IMR-90 (cell line): Measurements from ENCODE around the gene CIZ1. TPM values are rescaled to one million over a fixed set of nuclear protein-coding genes. Genes with fewer than 3 reads are reported as not detected.

Source experiments
- ATAC-seq: fragments of 200-7000 bp; cut with Tn5 transposase; 2 replicates; pipeline ENCODE4 v1.9.1; 2020; ENCODE audit warnings: low read depth, mild to moderate bottlenecking, moderate library complexity
- BruUV-seq: library from RNA; stranded (reverse); fragments of 400-500 nt; replicated peaks from 2 replicates; lab custom pipeline; 2021; lab: Mats Ljungman, UMichigan
- CTCF ChIA-PET: fragments of 300-600 bp; formaldehyde crosslinking; extraction: SDS; loops from one replicate; lab custom pipeline; 2021; ENCODE audit warnings: antibody characterized with exemption; lab: Yijun Ruan, JAX
- POLR2A ChIA-PET: fragments of 300-600 bp; sonication (Branson Sonifier 250); formaldehyde crosslinking; loops from one replicate; lab custom pipeline; 2022; ENCODE audit warnings: antibody characterized with exemption; ENCODE audit not compliant: unreplicated experiment; lab: Charles Lee
- DNase-seq: peaks from one replicate; pipeline ENCODE4 v3.0.0; 2013
- H2AFZ ChIP-seq: replicated peaks from 2 replicates; pipeline ENCODE3; 2013; ENCODE audit warnings: low read length, mild to moderate bottlenecking; ENCODE audit not compliant: poor library complexity
- H2AK5ac ChIP-seq: 2 replicates; pipeline ENCODE4 v1.6.1; 2013; ENCODE audit warnings: low read depth, low read length, inconsistent platforms
- H2AK9ac ChIP-seq: replicated peaks from 2 replicates; pipeline ENCODE3; 2013; ENCODE audit warnings: mild to moderate bottlenecking, low read depth, low read length, moderate library complexity; ENCODE audit not compliant: poor library complexity
- H2BK120ac ChIP-seq: 2 replicates; pipeline ENCODE4 v1.6.1; 2013; ENCODE audit warnings: low read depth, low read length, inconsistent platforms
- H2BK15ac ChIP-seq: 3 replicates; pipeline ENCODE4 v1.6.1; 2013; ENCODE audit warnings: low read depth, low read length, inconsistent platforms
- H2BK20ac ChIP-seq: 2 replicates; pipeline ENCODE4 v1.6.1; 2013; ENCODE audit warnings: low read depth, mild to moderate bottlenecking, inconsistent platforms, low read length, moderate library complexity
- H2BK5ac ChIP-seq: 2 replicates; pipeline ENCODE4 v1.6.1; 2013; ENCODE audit warnings: mild to moderate bottlenecking, low read depth, low read length, inconsistent platforms; ENCODE audit not compliant: poor library complexity, severe bottlenecking
- H3K14ac ChIP-seq: replicated peaks from 2 replicates; pipeline ENCODE4 v1.6.1; 2013; ENCODE audit warnings: low read depth, low read length, inconsistent platforms
- H3K18ac ChIP-seq: 2 replicates; pipeline ENCODE4 v1.6.1; 2013; ENCODE audit warnings: low read depth, low read length, control low read depth
- H3K23ac ChIP-seq: 2 replicates; pipeline ENCODE4 v1.6.1; 2013; ENCODE audit warnings: low read depth, low read length, inconsistent platforms
- H3K27ac ChIP-seq: 2 replicates; pipeline ENCODE4 v1.5.1; 2013; ENCODE audit warnings: mild to moderate bottlenecking, control low read depth, low read length; ENCODE audit not compliant: insufficient read depth
- H3K27me3 ChIP-seq: 2 replicates; pipeline ENCODE4 v1.6.1; 2013; ENCODE audit warnings: low read length; ENCODE audit not compliant: control insufficient read depth, insufficient read depth
- H3K36me3 ChIP-seq: 2 replicates; pipeline ENCODE4 v1.6.1; 2013; ENCODE audit warnings: low read length, mixed read lengths; ENCODE audit not compliant: control insufficient read depth, insufficient read depth
- H3K4ac ChIP-seq: 2 replicates; pipeline ENCODE4 v1.6.1; 2013; ENCODE audit warnings: low read depth, low read length, inconsistent platforms
- H3K4me1 ChIP-seq: 2 replicates; pipeline ENCODE4 v1.6.1; 2013; ENCODE audit warnings: low read length, mixed read lengths; ENCODE audit not compliant: control insufficient read depth, insufficient read depth
- H3K4me2 ChIP-seq: 2 replicates; pipeline ENCODE4 v1.6.1; 2013; ENCODE audit warnings: low read depth, mild to moderate bottlenecking, control low read depth, low read length, moderate library complexity
- H3K4me3 ChIP-seq: 2 replicates; pipeline ENCODE4 v1.5.1; 2013; ENCODE audit warnings: low read depth, mild to moderate bottlenecking, control low read depth, low read length, moderate library complexity; ENCODE audit not compliant: insufficient read depth
- H3K56ac ChIP-seq: 2 replicates; pipeline ENCODE4 v1.6.1; 2013; ENCODE audit warnings: low read length, inconsistent platforms; ENCODE audit not compliant: insufficient read depth; ENCODE audit errors: extremely low read depth
- H3K79me1 ChIP-seq, 2 experiments: 2 replicates each; pipeline ENCODE4 v1.6.1; 2013; ENCODE audit warnings: low read length in 2 of 2, inconsistent platforms in 1 of 2, low read depth in 1 of 2
- H3K9ac ChIP-seq: 2 replicates; pipeline ENCODE4 v1.6.1; 2013; ENCODE audit warnings: low read depth, low read length, control low read depth
- H3K9me1 ChIP-seq: 2 replicates; pipeline ENCODE4 v1.6.1; 2013; ENCODE audit warnings: low read length, inconsistent platforms; ENCODE audit not compliant: insufficient read depth
- H3K9me3 ChIP-seq: 2 replicates; pipeline ENCODE4 v1.6.1; 2013; ENCODE audit warnings: low read length; ENCODE audit not compliant: control insufficient read depth, insufficient read depth
- H4K20me1 ChIP-seq: 2 replicates; pipeline ENCODE4 v1.6.1; 2013; ENCODE audit warnings: low read length, inconsistent platforms; ENCODE audit not compliant: insufficient read depth
- H4K5ac ChIP-seq: 2 replicates; pipeline ENCODE4 v1.6.1; 2013; ENCODE audit warnings: mild to moderate bottlenecking, low read depth, low read length, control low read depth
- H4K8ac ChIP-seq, 2 experiments: 2 replicates each; pipeline ENCODE4 v1.6.1; 2013; ENCODE audit warnings: low read depth in 2 of 2, low read length in 2 of 2, control low read depth in 1 of 2, inconsistent platforms in 1 of 2
- H4K91ac ChIP-seq: 2 replicates; pipeline ENCODE4 v1.6.1; 2013; ENCODE audit warnings: low read depth, low read length, inconsistent platforms; ENCODE audit not compliant: insufficient read depth
- CEBPB ChIP-seq: IDR thresholded peaks from 2 replicates; pipeline ENCODE4 v1.6.1; 2012; ENCODE audit warnings: low read depth, low read length, improper control_type of control experiment
- CHD1 ChIP-seq: IDR thresholded peaks from 2 replicates; pipeline ENCODE4 v1.6.1; 2012; ENCODE audit warnings: low read depth, low read length, improper control_type of control experiment
- FOS ChIP-seq: fragments of 150-350 bp; IDR thresholded peaks from 2 replicates; pipeline ENCODE4 v1.6.1; 2016; ENCODE audit warnings: low read depth, low read length
- MAFK ChIP-seq: IDR thresholded peaks from 2 replicates; pipeline ENCODE4 v1.6.1; 2012; ENCODE audit warnings: low read depth, low read length, improper control_type of control experiment
- MAZ ChIP-seq: IDR thresholded peaks from 2 replicates; pipeline ENCODE4 v1.6.1; 2012; ENCODE audit warnings: low read depth, mild to moderate bottlenecking, low read length, improper control_type of control experiment, moderate library complexity, borderline replicate concordance
- MXI1 ChIP-seq: IDR thresholded peaks from 2 replicates; pipeline ENCODE4 v1.6.1; 2012; ENCODE audit warnings: low read depth, mild to moderate bottlenecking, low read length, moderate library complexity, borderline replicate concordance
- NFE2L2 ChIP-seq: fragments of 150-350 bp; IDR thresholded peaks from 2 replicates; pipeline ENCODE4 v1.6.1; 2016; ENCODE audit warnings: low read depth, mild to moderate bottlenecking, low read length
- POLR2A ChIP-seq: IDR thresholded peaks from 2 replicates; pipeline ENCODE4 v1.6.1; 2012; ENCODE audit warnings: mild to moderate bottlenecking, low read depth, low read length
- RAD21 ChIP-seq: IDR thresholded peaks from 2 replicates; pipeline ENCODE4 v1.6.1; 2012; ENCODE audit warnings: low read length, improper control_type of control experiment
- RCOR1 ChIP-seq: IDR thresholded peaks from 2 replicates; pipeline ENCODE4 v1.6.1; 2012; ENCODE audit warnings: mild to moderate bottlenecking, low read length, improper control_type of control experiment; ENCODE audit not compliant: insufficient replicate concordance
- SMC3 ChIP-seq: fragments of 150-350 bp; IDR thresholded peaks from 2 replicates; pipeline ENCODE4 v1.6.1; 2016; ENCODE audit warnings: low read depth, mild to moderate bottlenecking, antibody characterized with exemption, low read length, moderate library complexity
- WGBS, 2 experiments: methylation state at CpG; one replicate each; pipeline versions ENCODE4 v1.1.5 to v1.1.7; 2013; ENCODE audit warnings: missing lambda C conversion rate in 2 of 2; ENCODE audit not compliant: insufficient read length in 1 of 2; ENCODE audit errors: extremely low coverage in 2 of 2; 5-methylcytosine and 5-hydroxymethylcytosine counted together
- dilution Hi-C: fragments of 300-500 bp; cut with HindIII; formaldehyde crosslinking; loops from one replicate; pipeline ENCODE4 v1.14.3; 2018; ENCODE audit warnings: low sequenced_read_pairs; ENCODE audit not compliant: unreplicated experiment
- in situ Hi-C: fragments of 300-500 bp; cut with MboI; formaldehyde crosslinking; loops from 3 replicates; pipeline ENCODE4 v1.14.3; 2019; ENCODE audit warnings: low sequenced_read_pairs, inconsistent platforms, mixed read lengths
- intact Hi-C: fragments of 100-400 bp; cut with micrococcal nuclease; formaldehyde crosslinking; loops from 2 replicates; pipeline ENCODE4 v1.10.0; 2022
- polyA plus RNA-seq, 3 experiments: library from polyadenylated mRNA; depleted of rRNA; stranded (reverse); fragments of >200 nt; gene quantifications; 2 replicates each; pipeline ENCODE4 v1.2.3, GENCODE V29; 2012; ENCODE audit warnings: low replicate concordance in 1 of 3
- total RNA-seq: library from RNA; depleted of rRNA; stranded (reverse); fragments of >200 nt; gene quantifications from 2 replicates; pipeline ENCODE4 v1.2.3, GENCODE V29; 2012
- TF ChIP-seq, protein P1 (sequence below): fragments of 150-350 bp; IDR thresholded peaks from 2 replicates; pipeline ENCODE4 v1.6.1; 2017; ENCODE audit warnings: mild to moderate bottlenecking, antibody characterized with exemption, low read length, low read depth
- TF ChIP-seq, protein P2 (sequence below): conservative IDR thresholded peaks from 2 replicates; pipeline ENCODE4 v1.5.1; 2012; ENCODE audit warnings: mild to moderate bottlenecking, low read depth, low read length, improper control_type of control experiment
- TF ChIP-seq, protein P3 (sequence below): fragments of 150-350 bp; IDR thresholded peaks from 2 replicates; pipeline ENCODE4 v1.6.1; 2016; ENCODE audit warnings: low read depth, mild to moderate bottlenecking, low read length, moderate library complexity, borderline replicate concordance

Gene CIZ1
- total and polyA plus RNA-seq, 2 of the 4 experiments (the other 2 are of a cell fraction) = 13.8 to 51.9 TPM

DNA sequence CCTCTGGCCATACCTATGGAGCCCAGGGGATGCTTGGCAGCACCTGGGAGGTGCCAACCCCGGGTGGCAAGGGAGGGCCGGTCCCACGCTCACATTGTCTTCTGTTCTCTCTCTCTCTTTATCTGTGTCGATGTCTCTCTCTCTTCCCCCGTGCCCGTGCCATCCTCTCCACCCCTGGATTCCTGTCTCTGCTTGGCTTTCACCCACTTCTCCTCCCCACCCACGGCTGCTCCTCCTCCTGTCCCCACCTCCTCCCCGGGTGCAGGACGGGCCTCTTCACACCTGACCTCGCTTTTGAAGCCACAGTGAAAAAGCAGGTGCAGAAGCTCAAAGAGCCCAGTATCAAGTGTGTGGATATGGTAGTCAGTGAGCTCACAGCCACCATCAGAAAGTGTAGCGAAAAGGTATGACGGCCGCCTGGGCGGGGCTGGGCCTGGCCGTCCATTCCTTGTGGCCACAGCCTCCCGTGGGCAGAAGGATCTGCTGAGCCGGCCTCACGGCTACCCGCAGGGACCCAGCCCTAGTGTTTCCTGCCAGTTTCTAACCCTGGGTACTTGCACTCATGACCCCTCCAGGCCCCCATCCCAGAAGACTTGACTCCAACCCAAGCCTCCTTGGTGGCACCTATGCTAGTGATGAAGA lies 34.5 kb upstream of the CIZ1 start:
- Histone ChIP-seq H3K14ac (no peak overlapping the region), H3K27ac (no peak overlapping the region), H3K56ac (no peak overlapping the region), H2BK5ac (no peak overlapping the region), H3K18ac (no peak overlapping the region), H2AK5ac (0 out of 2 replicates have a peak overlapping the region, but pooled peaks have one; percentile 24), H3K4me3 (no peak overlapping the region), H4K20me1 (no peaks in the 10 kb centered on the region), H3K27me3 (no peaks in the 10 kb centered on the region), H3K4me1 (no peaks in the 10 kb centered on the region), H3K9me1 (no peaks in the 10 kb centered on the region), H2AK9ac (no peak overlapping the region), H3K23ac (no peak overlapping the region), H2BK120ac (no peak overlapping the region), H2BK20ac (no peak overlapping the region), H4K8ac (no peak overlapping the region), H4K91ac (no peak overlapping the region), H3K4ac (no peak overlapping the region), H2AFZ (no peak overlapping the region), H3K4me2 (no peak overlapping the region), H3K79me1 (no peaks in the 10 kb centered on the region), H3K9me3 (no peaks in the 10 kb centered on the region), H2BK15ac (no peak overlapping the region), H3K36me3 (0 out of 2 replicates have a peak, but pooled peaks cover 2% of the 10 kb centered on the region), H4K5ac (no peak overlapping the region), H3K9ac (no peak overlapping the region)
- CTCF ChIA-PET = no interaction called here
- dilution Hi-C loops = no loop called here
- TF ChIP-seq, protein P1, sequence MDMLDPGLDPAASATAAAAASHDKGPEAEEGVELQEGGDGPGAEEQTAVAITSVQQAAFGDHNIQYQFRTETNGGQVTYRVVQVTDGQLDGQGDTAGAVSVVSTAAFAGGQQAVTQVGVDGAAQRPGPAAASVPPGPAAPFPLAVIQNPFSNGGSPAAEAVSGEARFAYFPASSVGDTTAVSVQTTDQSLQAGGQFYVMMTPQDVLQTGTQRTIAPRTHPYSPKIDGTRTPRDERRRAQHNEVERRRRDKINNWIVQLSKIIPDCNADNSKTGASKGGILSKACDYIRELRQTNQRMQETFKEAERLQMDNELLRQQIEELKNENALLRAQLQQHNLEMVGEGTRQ = no peak
- no peak for TF ChIP-seq MAZ
- no peak for TF ChIP-seq RCOR1
- no peak for TF ChIP-seq MAFK
- TF ChIP-seq CEBPB = no peak
- TF ChIP-seq SMC3 = no peak
- no peak for TF ChIP-seq CHD1
- TF ChIP-seq MXI1 = no peak
- TF ChIP-seq FOS = no peak
- no peak for TF ChIP-seq NFE2L2
- TF ChIP-seq, protein P2, sequence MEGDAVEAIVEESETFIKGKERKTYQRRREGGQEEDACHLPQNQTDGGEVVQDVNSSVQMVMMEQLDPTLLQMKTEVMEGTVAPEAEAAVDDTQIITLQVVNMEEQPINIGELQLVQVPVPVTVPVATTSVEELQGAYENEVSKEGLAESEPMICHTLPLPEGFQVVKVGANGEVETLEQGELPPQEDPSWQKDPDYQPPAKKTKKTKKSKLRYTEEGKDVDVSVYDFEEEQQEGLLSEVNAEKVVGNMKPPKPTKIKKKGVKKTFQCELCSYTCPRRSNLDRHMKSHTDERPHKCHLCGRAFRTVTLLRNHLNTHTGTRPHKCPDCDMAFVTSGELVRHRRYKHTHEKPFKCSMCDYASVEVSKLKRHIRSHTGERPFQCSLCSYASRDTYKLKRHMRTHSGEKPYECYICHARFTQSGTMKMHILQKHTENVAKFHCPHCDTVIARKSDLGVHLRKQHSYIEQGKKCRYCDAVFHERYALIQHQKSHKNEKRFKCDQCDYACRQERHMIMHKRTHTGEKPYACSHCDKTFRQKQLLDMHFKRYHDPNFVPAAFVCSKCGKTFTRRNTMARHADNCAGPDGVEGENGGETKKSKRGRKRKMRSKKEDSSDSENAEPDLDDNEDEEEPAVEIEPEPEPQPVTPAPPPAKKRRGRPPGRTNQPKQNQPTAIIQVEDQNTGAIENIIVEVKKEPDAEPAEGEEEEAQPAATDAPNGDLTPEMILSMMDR = no peak
- no peak for TF ChIP-seq POLR2A
- TF ChIP-seq, protein P3, sequence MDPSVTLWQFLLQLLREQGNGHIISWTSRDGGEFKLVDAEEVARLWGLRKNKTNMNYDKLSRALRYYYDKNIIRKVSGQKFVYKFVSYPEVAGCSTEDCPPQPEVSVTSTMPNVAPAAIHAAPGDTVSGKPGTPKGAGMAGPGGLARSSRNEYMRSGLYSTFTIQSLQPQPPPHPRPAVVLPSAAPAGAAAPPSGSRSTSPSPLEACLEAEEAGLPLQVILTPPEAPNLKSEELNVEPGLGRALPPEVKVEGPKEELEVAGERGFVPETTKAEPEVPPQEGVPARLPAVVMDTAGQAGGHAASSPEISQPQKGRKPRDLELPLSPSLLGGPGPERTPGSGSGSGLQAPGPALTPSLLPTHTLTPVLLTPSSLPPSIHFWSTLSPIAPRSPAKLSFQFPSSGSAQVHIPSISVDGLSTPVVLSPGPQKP = no peak
- no peak for TF ChIP-seq RAD21
- no CpG with 5 or more reads among the region's 19 CpGs for WGBS, 2 experiments
- POLR2A ChIA-PET = no interaction called here
- ATAC-seq = no peak
- no peak for DNase-seq
- no TSS peak for BruUV-seq
- in situ Hi-C loops = no loop called here
- intact Hi-C loops = no loop called here
